ENCODE data around the gene RRAS.
A peak's percentile ranks its signal among the peaks of the same experiment; 100 is the strongest.

The RRAS gene

DNA sequence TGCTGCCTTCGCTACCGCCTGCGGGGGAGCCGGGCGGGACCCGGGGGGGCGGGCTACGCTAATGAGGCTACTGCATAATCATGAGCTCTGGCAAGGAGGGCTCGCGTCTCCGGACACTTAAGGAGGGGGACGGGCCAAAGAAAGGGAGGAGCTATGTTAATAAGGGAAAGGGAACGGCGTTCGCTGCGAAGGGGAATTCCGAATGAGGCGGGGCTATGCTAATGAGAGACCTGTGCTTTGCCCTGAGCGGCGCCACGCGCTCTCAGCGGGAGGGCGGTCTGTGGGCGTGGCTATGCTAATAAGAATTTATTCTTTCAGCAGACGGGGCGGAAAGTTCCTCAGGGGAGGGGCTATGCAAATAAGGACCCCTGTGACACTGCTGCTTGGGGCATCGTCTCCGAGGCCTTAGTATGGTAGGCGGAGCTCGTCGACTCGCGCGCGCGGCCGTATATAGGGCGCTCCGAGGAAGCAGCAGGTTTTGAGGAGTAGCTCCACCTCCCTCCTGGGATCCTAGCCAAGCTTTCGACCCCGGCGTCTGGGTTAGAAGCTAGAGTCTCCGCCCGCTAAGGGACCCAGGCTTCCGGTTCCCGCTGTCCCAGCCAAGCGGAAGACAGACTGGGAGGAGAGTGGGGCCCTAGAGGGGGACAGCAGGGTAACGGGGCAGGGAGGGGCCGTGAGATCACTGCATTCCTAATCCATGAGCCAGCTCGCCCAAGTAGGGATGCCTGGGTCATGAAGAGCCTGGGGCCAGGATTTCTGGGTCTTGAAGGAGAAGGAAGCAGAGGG lies at the start of gene RRAS:
TSS of gene RRAS (minus strand) at position 31 of the 786 bp plus-strand sequence. CDS start 45 bp downstream, outside the sequence.
- peak; percentile 98 for FAIRE-seq

- FAIRE-seq, result no peak
These were observed 49.5 kb upstream of the RRAS start, which contains the start of gene ADM5 for GRCh38 chr19:49689133-49690078. Gene ADM5 (plus strand): TSS chr19:49689594. CDS start chr19:49689838, 244 bp downstream.

DNA sequence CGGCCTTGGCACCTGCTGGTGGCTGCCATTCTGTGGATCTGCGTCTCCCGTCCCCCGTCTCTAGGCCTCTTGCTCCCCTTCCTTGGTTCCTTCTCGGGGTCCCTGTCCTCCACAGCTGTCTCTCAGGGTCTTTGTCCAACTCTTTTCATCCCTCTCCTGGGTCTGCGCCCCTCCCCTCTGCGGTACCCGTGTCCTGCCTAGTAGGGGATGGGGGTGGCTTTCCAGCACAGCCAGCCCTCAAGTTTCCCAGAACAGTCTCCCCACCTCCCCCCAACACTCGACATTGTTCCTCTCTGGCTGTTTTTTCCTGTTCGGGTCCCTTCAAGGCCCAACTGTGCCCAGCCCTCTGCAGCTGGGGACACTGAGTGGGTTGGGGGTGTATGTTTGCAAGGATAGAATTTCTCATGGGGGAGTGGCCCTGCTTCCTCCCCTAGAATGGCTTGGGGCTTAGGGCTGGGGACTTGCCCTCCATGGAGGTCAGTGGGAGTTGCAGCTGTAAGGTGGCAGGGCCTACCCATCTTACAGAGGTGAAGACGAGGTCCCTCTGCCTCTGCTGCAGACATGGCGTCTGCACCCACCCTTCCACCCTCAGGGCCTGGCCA lies 48.7 kb upstream of the RRAS start:
- FAIRE-seq, result no peak

GRCh38 chr19:49687566-49688316 lies 47.8 kb upstream of the RRAS start:
- no peak for FAIRE-seq

GRCh38 chr19:49687150-49687549 lies 47.2 kb upstream of the RRAS start:
- no peak for FAIRE-seq

- no peak for FAIRE-seq
These were observed 46.7 kb upstream of the RRAS start for GRCh38 chr19:49686503-49687088.

DNA sequence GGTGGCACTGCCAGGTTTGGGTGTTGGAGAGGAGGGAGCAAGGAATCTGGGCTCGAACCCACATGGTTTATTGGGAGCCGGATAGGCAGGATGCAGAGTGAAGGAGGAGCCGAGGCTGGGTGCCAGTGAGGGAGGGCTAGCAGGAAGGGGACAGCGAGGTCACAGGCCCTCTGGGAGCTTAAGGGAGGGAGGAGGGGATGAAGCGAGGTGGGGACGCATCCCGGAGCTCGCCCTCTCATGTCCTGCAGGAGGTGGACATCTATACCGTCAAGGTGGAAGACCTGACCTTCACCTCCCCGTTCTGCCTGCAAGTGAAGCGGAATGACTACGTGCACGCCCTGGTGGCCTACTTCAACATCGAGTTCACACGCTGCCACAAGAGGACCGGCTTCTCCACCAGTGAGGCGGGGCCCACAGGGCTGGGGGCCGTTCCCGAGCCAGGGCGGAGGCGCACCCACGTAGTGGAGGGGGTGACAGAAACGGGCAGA lies 45.9 kb upstream of the RRAS start:
- FAIRE-seq, result no peak

- FAIRE-seq, result no peak
These were observed 45.1 kb upstream of the RRAS start for GRCh38 chr19:49684983-49685553.

DNA sequence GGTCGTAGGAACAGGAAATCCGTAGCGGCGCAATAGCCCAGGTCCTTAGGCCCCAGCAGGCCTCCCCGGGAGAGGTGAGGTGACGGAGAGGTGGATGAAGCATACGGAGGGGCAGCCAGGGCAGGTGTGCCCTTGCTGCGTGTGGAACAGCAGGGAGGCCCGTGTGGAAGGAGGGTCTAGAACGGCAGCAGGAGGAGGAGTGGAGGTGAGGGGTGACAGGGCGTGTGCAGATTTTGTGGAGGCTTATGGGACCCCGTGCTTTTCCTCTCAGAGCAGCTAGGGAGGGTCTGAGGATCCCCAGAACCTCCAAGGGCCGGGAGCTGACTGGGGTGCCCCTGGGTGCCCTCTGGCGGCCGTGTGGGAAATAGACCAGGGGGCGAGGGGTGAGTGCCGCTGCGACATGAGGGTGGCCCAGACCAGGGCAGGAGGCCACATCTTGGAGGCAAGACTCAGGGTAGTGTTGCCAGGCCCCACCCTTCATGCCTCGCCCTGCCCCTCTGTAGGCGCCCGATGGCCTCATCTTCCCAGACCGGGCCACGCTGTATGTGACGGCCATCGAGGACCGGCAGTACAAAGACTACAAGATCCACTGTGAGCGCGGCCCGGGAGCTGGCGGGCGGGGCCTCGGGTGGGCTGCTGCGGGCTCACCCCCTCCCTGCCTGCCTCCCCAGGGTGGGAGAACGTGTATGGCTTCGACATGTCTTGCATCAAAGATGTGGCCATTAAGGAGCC lies 44.5 kb upstream of the RRAS start:
- FAIRE-seq, result no peak

DNA sequence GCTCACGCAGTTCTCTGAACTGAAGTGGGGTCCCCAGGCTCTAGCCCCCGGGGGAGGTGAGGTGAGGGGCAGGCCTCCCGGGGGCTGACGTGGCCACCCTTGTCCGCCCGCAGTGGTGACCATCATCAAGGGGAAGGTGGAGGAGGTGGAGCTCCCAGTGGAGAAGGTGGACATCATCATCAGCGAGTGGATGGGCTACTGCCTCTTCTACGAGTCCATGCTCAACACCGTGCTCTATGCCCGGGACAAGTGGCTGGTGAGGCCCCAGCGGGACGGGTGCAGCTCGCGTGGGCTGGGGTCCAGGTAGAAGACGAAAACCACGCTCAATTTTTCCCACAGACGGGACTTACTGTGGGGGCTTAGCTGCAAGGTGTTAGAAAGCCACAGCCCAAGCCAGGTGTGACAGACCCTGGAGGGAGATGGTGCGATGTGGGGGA lies 43.9 kb upstream of the RRAS start:
- FAIRE-seq, result no peak

- FAIRE-seq, result no peak
These were observed 42.3 kb upstream of the RRAS start for GRCh38 chr19:49682274-49682673.

GRCh38 chr19:49681830-49682229 lies 41.9 kb upstream of the RRAS start:
- no peak for FAIRE-seq

DNA sequence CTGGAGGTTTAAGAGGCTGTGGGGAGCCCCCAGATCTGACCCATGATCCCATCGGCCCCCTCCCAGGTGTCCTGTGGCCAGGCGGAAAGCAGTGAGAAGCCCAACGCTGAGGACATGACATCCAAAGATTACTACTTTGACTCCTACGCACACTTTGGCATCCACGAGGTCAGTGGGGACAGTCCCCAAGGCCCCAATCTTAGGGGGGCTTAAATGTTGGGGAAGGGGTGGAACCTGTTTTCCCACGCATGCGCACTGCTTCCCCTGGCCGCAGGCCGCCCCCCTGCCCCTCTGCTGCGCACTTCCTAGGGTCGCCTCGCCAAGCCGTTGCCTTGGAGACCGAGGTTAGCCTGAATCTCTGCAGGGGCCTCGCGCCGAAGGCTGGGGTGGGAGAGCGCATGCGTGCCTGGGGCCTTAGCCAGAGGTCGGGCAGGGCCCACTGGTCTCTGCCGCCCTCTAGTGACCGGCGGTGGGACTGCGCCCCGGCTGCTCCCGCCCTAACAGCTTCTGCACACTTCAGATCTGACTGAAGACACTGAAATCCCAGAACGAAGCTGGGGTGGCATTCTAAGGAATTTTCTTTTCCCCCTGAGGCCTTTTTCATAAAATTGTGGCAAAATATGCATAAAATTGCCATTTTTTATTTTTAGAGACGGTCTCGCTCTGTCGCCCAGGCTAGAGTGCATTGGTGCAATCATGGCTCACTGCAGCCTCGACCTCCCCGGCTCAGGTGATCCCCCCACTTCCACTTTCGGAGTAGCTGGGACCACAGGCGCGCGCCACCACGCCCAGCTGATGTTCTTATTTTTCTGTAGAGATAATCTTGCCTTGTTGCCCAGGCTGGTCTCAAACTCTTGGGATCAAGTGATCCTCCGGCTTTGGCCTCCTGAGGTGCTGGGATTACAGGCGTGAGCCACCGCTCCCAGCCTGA lies 40.7 kb upstream of the RRAS start:
- no peak for FAIRE-seq

DNA sequence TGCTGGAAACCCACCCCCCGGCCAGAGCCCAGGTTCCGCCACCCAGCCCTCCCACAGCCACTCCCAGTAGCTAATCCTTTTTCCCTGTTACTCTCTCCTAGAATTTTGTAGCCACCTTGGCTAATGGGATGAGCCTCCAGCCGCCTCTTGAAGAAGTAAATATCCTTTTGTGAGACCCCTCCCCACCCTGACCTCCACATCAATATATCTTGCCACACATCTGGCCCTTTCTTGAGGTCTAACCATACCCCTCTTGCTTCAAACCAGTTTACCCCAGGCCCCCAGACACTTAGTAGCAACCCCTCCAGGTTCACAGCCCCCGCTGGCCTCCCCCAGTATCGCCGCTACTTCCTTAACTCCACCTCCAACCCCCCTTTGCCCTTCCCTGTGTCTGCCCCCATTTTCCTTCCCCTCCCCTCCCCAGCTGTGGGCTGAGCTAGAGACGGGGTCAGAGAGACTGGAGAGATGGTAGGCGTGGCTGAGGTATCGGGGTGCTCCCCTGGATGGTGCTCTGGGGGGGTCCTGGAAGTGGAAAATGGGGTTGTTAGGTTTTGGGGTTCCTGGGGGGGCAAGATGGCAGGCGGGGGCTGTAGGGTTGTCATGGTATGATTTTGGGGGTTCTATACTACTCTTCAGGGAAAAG lies 39.9 kb upstream of the RRAS start:
- no peak for FAIRE-seq

DNA sequence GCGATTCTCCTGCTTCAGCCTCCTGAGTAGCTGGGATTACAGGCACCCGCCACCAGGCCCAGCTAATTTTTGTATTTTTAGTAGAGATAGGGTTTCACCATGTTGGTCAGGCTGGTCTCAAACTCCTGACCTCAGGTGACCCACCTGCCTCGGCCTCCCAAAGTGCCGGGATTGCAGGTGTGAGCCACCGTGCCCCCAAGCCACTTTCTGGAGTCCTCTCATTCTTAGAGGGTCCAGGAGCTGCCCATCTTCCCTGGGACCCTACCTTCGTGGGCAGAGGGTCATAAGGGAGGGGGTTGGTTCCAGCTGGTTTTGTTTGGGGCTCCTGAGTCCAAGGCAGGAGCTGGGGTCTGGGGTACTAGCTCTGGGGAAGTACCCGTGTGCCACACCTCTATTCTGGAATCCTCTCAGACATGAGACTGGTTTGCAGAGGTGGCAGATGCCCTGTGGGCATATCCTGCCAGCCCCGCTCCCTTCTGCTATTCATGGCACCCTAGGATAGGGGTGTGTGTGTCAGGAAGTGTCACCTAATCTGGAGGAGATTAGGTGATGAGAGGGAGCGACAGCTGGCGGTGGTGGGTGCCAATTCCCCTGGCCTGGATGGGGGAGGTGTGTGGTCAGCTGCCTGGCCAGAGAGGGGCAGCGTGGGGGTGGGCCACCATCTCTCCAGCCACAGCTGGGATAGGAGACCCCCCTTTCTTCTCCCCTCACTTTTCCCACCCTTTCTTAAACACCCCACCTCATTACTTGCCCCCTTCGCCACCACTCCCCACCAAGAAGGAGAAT lies 39.2 kb upstream of the RRAS start:
- no peak for FAIRE-seq

DNA sequence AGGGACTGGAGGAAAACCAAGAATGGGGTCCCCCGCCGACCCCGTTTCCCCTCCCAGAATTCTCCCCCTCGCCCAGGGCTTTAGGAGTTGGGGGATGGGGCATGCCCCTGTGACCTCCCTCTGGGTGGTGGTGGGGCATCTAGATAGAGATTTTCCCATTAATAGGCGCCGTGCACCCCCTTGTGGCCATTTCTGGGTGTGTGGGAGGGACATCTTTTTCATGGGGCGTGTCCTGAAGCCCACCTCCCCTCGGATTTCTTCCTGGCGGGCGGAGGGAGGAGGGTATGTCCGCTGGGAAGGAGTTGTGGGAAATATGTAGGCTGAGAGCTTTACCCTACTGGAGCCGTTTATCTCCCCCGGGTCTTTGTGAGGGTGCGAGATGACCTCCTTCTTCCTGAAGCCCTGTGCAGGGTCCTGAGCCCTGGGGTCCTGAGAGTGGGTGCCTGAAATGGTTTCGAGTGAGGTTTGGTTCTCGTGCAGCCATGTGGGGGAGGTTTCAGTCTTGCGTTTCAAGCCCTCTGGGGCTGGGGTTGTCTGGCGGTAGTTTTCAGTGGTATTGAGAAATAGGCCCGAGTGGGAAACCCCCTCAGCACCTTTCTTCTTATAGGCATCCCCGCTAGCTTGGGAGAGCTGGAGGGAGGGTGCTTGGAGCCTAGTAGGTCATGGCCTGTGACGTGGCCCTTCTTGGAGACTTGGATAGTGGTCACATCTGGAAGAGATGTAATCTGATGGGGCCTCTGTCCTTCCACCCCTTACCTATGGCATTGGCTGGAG lies 38.1 kb upstream of the RRAS start:
- FAIRE-seq, result no peak

GRCh38 chr19:49677231-49677900 lies 37.4 kb upstream of the RRAS start, which contains the start of gene PRMT1:
Gene PRMT1 (plus strand): TSS chr19:49677271. CDS start chr19:49677281, 10 bp downstream.
- FAIRE-seq, result no peak

Data from TTC549 (cell line).